Astrocyte (in vitro differentiated cells and primary cell): Measurements from ENCODE around the gene KRT40.

Source experiments
- EZH2 ChIP-seq: IDR thresholded peaks from 2 replicates; pipeline ENCODE4 v1.6.1; 2012; ENCODE audit warnings: mild to moderate bottlenecking, low read length, inconsistent platforms; ENCODE audit not compliant: insufficient read depth
- TF ChIP-seq, protein P1 (sequence below): IDR thresholded peaks from 2 replicates; pipeline ENCODE4 v1.5.1; 2011; ENCODE audit warnings: low read depth, mild to moderate bottlenecking, inconsistent platforms, low read length, moderate library complexity; ENCODE audit not compliant: insufficient read depth

DNA sequence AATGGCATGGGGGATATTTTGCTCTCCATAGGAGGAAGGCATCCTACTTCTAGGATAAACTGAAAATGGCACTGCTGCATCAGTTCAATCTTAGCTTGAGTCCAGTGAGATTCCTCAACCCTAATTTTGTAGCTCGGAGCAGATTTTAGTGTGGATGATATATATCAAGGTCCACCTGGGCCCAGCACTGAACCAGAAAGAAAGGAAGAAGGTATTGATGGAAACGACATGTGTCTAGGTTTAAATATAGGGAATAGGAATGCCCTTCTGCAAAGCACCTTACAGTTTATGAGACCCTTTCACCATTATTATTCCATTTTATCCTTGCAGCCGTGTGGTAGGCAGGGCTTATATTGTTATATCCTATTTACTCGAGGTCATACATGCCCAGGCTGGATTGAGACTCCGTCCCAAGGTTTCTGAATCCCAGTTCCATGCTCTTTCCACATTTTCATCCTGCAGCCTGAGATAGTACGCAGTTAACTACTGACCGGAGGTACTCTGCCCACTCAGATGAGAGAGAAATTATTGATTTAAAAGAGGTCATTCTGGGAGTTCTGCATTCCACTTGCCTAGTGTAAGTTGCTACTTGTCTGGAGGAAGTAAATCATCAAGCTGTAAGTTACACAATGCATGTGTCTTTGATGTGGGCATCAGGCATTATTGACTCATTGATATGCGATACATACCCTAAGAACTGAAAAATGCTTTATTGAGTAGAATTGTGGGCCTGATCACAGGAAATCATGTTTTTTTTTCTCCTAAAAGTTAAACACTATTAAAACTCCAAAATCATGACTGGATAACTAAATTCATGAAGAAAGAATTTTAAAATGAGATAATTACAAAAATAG is 27.5 kb downstream of the KRT40 start:
- TF ChIP-seq, protein P1, sequence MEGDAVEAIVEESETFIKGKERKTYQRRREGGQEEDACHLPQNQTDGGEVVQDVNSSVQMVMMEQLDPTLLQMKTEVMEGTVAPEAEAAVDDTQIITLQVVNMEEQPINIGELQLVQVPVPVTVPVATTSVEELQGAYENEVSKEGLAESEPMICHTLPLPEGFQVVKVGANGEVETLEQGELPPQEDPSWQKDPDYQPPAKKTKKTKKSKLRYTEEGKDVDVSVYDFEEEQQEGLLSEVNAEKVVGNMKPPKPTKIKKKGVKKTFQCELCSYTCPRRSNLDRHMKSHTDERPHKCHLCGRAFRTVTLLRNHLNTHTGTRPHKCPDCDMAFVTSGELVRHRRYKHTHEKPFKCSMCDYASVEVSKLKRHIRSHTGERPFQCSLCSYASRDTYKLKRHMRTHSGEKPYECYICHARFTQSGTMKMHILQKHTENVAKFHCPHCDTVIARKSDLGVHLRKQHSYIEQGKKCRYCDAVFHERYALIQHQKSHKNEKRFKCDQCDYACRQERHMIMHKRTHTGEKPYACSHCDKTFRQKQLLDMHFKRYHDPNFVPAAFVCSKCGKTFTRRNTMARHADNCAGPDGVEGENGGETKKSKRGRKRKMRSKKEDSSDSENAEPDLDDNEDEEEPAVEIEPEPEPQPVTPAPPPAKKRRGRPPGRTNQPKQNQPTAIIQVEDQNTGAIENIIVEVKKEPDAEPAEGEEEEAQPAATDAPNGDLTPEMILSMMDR, result no peak
- TF ChIP-seq EZH2, result no peak
